OCI-LY1 (cell line): Measurements from ENCODE around the gene PDE8A.

ENCODE experiments used
- H2AFZ ChIP-seq: fragments of 200-600 bp; sonication (generic), shearing (Covaris generic); 2 replicates; pipeline ENCODE4 v1.6.0; 2014; ENCODE audit warnings: antibody characterized with exemption, mild to moderate bottlenecking, low read length
- H3F3A ChIP-seq: fragments of 200-600 bp; sonication (generic), shearing (Covaris generic); 2 replicates; pipeline ENCODE4 v1.6.0; 2014; ENCODE audit warnings: mild to moderate bottlenecking, antibody characterized with exemption, low read length, moderate library complexity; ENCODE audit not compliant: insufficient read depth
- H3K27ac ChIP-seq: fragments of 200-600 bp; sonication (generic); 2 replicates; pipeline ENCODE4 v1.5.1; 2014; ENCODE audit warnings: low read length, mixed run types, mild to moderate bottlenecking, low read depth; ENCODE audit not compliant: poor library complexity, severe bottlenecking
- H3K27me3 ChIP-seq: fragments of 200-600 bp; sonication (generic); 2 replicates; pipeline ENCODE4 v1.6.0; 2014; ENCODE audit warnings: antibody characterized with exemption, mild to moderate bottlenecking, low read length, moderate library complexity; ENCODE audit not compliant: insufficient read depth
- H3K36me3 ChIP-seq: fragments of 200-600 bp; sonication (generic); 2 replicates; pipeline ENCODE4 v1.6.1; 2014; ENCODE audit warnings: mild to moderate bottlenecking, antibody characterized with exemption, low read length, moderate library complexity, mixed read lengths; ENCODE audit not compliant: insufficient read depth
- H3K4me1 ChIP-seq: fragments of 200-600 bp; sonication (generic); 2 replicates; pipeline ENCODE4 v1.5.1; 2014; ENCODE audit warnings: mild to moderate bottlenecking, low read length, moderate library complexity; ENCODE audit not compliant: insufficient read depth, severe bottlenecking
- H3K4me2 ChIP-seq: fragments of 200-600 bp; sonication (generic), shearing (Covaris generic); 2 replicates; pipeline ENCODE4 v1.6.1; 2014; ENCODE audit warnings: low read length
- H3K4me3 ChIP-seq: fragments of 200-600 bp; sonication (generic); 2 replicates; pipeline ENCODE4 v1.5.1; 2014; ENCODE audit warnings: low read length, low read depth, mild to moderate bottlenecking, mixed read lengths; ENCODE audit not compliant: poor library complexity, severe bottlenecking
- H3K79me2 ChIP-seq: fragments of 200-600 bp; shearing (Covaris generic); 2 replicates; pipeline ENCODE4 v1.6.1; 2016; ENCODE audit warnings: mixed run types, low read length, mixed read lengths; ENCODE audit not compliant: insufficient read depth
- H3K9ac ChIP-seq: fragments of 200-600 bp; sonication (generic), shearing (Covaris generic); 2 replicates; pipeline ENCODE4 v1.6.1; 2014; ENCODE audit warnings: mild to moderate bottlenecking, low read length, mixed read lengths
- H3K9me2 ChIP-seq: fragments of 200-600 bp; sonication (generic), shearing (Covaris generic); 2 replicates; pipeline ENCODE4 v1.6.1; 2014; ENCODE audit warnings: low read depth, mild to moderate bottlenecking, low read length, mixed read lengths
- H3K9me3 ChIP-seq: fragments of 200-600 bp; shearing (Covaris generic); 2 replicates; pipeline ENCODE4 v1.6.1; 2014; ENCODE audit warnings: low read length, mixed read lengths
- H4K20me1 ChIP-seq: fragments of 200-600 bp; sonication (generic), shearing (Covaris generic); 2 replicates; pipeline ENCODE4 v1.6.0; 2016; ENCODE audit warnings: mild to moderate bottlenecking, low read length; ENCODE audit not compliant: insufficient read depth
- CTCF ChIP-seq: fragments of 200-600 bp; sonication (generic), shearing (Covaris generic); IDR thresholded peaks from 2 replicates; pipeline ENCODE4 v1.5.1; 2017; ENCODE audit warnings: mild to moderate bottlenecking, antibody characterized with exemption, low read length, moderate library complexity, mixed read lengths
- EZH2 ChIP-seq: fragments of 200-600 bp; sonication (generic), shearing (Covaris generic); IDR thresholded peaks from 2 replicates; pipeline ENCODE4 v1.8.0; 2017; ENCODE audit warnings: borderline replicate concordance, mixed run types, mild to moderate bottlenecking, antibody characterized with exemption, low read length, moderate library complexity, mixed read lengths

The PDE8A gene

GRCh38 chr15:84960391-84961113, 21.1 kb upstream of the PDE8A start:
- Histone ChIP-seq H3K27me3 (no peaks in the 10 kb centered on the region; the same call in 1 of the 2 replicates), H3K27ac (no peak overlapping the region), H3F3A (no peaks in the 10 kb centered on the region), H3K36me3 (no peaks in the 10 kb centered on the region), H4K20me1 (no peaks in the 10 kb centered on the region), H3K4me2 (no peak overlapping the region), H3K4me3 (no peak overlapping the region), H3K9ac (no peak overlapping the region), H3K9me2 (no peaks in the 10 kb centered on the region), H2AFZ (no peak overlapping the region), H3K9me3 (no peaks in the 10 kb centered on the region), H3K4me1 (no peaks in the 10 kb centered on the region), H3K79me2 (no peaks in the 10 kb centered on the region)
- TF ChIP-seq CTCF, result no peak
- no peak for TF ChIP-seq EZH2

GRCh38 chr15:84961114-84961452, 20.6 kb upstream of the PDE8A start:
- no peaks in the 10 kb centered on the region for H3K9me2 ChIP-seq
- H3K4me1 ChIP-seq, result no peaks in the 10 kb centered on the region
- H3K27me3 ChIP-seq, result no peaks in the 10 kb centered on the region; the same call in 1 of the 2 replicates
- H3K79me2 ChIP-seq, result no peaks in the 10 kb centered on the region
- H3K4me3 ChIP-seq, result no peak overlapping the region
- no peak overlapping the region for H3K27ac ChIP-seq
- no peaks in the 10 kb centered on the region for H4K20me1 ChIP-seq
- H3F3A ChIP-seq, result no peaks in the 10 kb centered on the region
- no peak overlapping the region for H3K4me2 ChIP-seq
- TF ChIP-seq EZH2 (no peak), CTCF (no peak)
- H3K36me3 ChIP-seq, result no peaks in the 10 kb centered on the region
- no peak overlapping the region for H2AFZ ChIP-seq
- no peak overlapping the region for H3K9ac ChIP-seq
- no peaks in the 10 kb centered on the region for H3K9me3 ChIP-seq

GRCh38 chr15:84961707-84962106, 19.9 kb upstream of the PDE8A start:
- Histone ChIP-seq H4K20me1 (no peaks in the 10 kb centered on the region), H3K9me3 (no peaks in the 10 kb centered on the region), H3K4me2 (no peak overlapping the region), H3K9me2 (no peaks in the 10 kb centered on the region), H3K4me3 (no peak overlapping the region), H3K9ac (no peak overlapping the region), H2AFZ (no peak overlapping the region), H3K27ac (no peak overlapping the region), H3F3A (no peaks in the 10 kb centered on the region), H3K36me3 (no peaks in the 10 kb centered on the region), H3K4me1 (no peaks in the 10 kb centered on the region), H3K27me3 (no peaks in the 10 kb centered on the region; the same call in 1 of the 2 replicates), H3K79me2 (no peaks in the 10 kb centered on the region)
- TF ChIP-seq CTCF, result no peak
